Dermis microvascular lymphatic vessel endothelial cell (primary cell): ENCODE data around the gene TOM1. TPM values are rescaled to one million over a fixed set of nuclear protein-coding genes. Genes with fewer than 3 reads are reported as not detected.

Source experiments
- DNase-seq, 2 donors: peaks; one replicate each; pipeline versions ENCODE4 v3.0.0 to v3.0.0-alpha.2; 2010; ENCODE audit warnings: low read depth in 2 of 2
- total RNA-seq: library from RNA; depleted of rRNA; stranded (reverse); fragments of >200 nt; gene quantifications from 2 replicates; pipeline ENCODE4 v1.2.1, GENCODE V29; 2014

The TOM1 gene
- total RNA-seq, 1 donor from 2014 or later = 16.6 TPM

DNA sequence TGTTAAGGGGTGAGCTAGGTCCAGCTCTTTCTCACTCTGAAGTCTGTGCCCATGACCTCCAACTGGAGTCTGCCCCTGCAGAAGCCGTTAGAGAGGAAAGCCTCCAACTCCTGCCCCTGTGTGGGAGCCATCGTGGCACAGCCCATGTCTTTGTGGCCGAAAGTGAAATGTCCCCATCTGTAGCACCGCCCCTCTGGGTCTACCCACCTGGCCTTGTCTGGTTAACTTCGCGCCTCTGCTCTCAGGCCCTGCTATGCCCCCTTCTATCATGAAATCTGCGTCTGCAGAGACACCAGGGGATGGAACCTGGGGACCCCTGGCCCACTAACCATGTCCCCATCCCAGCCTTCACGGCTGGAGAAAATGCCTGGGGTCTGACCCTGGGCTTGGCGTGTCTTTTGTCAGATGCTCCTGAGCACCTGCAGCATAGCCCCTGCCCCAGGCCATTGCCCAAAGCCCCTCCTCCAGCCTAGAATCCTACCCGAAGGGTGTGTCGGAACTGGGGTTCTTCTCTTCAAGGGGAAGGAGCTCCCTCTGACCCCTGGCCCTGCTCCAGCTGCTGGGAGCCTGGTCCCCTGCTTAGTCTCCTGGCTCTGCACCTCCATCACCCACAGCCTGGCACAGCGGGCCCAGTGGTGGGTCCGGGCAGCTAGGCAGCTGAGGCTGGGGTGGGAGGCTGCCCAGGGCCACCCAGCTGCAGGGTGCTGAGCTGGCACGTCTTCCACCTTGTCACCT, 45.4 kb downstream of the TOM1 start:
- DNase-seq = no peak

DNA sequence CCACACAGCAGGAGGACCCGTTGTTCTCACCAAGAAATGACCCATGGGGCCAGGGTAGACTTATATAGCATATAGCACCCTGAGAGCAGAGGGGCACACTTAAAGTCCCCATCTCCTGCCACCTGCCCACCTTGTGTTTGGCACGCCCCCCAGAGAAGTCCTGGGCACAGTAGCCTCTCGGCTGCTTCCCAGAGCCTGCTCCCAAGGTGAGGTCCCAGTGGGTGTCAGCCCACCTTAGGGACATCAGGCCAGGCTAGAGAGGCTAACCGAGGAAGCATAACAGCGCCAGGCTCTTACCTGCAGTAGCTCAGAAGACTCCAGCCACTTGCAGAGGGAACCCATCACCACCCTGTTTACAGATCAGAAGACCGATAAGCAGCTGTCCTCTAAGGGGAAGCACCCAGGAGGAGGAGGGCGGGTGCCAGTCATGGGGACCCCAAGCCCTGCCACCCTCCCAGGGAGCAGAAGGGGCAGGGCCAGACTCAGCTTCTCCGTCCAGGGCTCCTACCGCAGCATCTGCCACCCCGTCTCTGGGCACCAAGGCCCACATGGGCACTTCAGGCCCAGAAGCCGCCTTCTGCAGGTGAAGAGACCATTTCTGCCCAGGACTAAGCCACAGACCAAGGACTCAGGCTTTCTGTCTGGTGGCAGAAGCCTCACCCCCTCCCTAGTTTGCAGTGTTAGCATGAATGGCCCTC, 46.3 kb downstream of the TOM1 start:
- DNase-seq = no peak

DNA sequence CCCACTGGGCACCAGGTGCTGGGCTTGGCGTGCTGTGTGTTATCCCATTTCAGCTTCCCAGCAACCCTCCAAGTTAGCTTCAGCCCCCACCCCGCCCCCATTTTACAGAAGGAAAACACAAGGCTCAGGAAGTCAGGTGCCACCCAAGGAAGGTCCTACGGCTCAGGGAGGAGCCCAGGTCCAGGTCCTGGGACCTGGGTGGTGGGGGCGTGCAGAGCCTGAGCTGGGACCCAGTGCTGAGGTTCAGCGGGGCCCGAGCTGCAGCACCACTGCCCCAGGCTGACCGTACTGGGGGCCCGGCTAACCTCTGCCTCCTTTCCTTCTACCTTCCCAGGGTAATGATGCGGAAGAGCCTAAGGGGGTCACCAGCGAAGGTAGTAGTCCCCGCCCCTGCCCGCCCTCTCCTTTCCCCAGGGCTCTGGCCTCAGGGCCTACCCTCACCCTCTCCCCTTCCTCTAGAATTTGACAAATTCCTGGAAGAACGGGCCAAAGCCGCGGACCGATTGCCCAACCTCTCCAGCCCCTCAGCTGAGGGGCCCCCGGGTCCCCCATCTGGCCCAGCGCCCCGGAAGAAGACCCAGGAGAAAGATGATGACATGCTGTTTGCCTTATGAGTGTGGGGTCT, 47.0 kb downstream of the TOM1 start:
- DNase-seq = no peak

DNA sequence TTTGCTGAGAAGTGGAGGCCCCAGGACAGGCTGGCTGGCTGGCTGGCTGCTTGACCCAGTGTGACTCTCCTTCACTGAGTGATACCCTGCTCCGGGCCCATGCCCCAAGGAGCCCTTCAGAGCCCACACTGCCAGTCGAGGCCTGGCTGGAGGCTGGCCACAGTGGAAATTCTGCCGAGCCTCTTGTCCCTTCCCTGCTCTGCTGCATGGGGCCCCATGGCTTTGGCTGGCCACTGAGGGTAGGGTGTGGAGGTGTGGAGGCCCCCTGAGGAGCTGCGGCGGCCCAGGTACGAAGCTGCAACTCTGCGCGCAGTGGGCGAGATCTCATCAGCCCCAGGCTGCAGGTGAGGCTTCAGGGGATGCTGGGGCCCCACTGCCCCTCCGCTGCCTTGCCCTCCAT, 47.8 kb downstream of the TOM1 start:
- no peak for DNase-seq

DNA sequence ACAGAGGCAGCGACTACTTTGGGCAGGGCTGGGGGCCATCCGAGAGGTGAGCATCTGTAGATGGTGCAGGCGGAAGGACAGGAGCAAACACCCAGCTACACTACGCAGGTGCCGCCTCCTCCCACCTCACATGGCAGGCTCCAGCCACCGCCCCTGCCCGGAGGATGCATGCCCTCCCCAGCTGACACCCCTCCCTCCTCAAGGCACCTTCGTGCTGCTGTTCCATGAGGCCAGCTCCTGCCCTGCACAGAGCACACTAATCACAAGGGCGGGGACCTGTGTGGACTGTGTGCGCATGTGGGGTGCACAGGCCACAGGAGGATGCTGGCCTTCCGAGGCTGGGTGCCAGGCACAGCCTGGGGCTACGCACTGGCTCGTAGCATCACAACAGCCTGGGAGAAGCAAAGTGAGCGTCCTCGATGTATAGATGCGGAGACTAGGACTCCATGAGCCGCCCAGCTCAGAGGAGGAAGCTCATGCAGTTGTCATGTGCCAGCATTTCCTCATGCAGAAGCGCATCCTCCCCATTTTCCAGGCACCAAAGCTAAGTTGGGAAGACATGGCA, 48.4 kb downstream of the TOM1 start:
- no peak for DNase-seq

DNA sequence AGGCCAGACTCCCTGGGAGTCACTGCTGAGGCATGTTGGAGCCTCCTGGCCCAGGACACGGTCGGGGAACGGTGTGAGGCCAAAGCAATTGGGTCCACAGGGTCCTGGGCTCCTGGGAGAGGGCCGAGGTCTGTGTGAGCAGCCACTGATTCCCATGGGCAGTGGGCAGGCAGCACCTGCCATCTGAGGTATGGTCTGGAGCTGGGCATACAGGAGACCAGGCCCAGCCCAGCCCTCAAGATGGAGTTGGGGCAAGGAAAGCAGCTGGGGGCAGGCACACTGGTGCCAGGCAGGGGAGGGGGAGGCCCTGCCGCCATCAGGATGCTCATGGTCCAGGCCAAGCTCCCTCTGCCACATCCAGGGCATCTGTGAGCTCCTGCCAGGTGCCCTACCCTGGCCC, 49.0 kb downstream of the TOM1 start:
- DNase-seq = no peak

DNA sequence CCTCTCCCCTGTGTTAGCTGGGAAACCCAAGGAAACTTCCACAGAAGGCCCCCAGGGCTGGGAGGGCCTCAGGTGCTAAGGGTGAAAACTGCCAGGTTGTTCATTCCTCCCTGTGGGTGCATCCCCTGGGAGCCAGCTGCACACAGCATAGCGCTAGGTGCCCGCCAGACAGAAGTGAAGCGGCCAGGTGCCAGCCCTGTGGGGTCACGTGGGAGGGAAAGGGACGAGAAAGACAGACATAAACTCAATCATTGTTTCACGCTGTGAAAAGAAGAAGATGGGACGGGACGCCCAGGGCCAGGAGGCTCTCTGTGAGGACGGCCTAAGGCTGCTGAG, 49.6 kb downstream of the TOM1 start:
- no peak for DNase-seq

DNA sequence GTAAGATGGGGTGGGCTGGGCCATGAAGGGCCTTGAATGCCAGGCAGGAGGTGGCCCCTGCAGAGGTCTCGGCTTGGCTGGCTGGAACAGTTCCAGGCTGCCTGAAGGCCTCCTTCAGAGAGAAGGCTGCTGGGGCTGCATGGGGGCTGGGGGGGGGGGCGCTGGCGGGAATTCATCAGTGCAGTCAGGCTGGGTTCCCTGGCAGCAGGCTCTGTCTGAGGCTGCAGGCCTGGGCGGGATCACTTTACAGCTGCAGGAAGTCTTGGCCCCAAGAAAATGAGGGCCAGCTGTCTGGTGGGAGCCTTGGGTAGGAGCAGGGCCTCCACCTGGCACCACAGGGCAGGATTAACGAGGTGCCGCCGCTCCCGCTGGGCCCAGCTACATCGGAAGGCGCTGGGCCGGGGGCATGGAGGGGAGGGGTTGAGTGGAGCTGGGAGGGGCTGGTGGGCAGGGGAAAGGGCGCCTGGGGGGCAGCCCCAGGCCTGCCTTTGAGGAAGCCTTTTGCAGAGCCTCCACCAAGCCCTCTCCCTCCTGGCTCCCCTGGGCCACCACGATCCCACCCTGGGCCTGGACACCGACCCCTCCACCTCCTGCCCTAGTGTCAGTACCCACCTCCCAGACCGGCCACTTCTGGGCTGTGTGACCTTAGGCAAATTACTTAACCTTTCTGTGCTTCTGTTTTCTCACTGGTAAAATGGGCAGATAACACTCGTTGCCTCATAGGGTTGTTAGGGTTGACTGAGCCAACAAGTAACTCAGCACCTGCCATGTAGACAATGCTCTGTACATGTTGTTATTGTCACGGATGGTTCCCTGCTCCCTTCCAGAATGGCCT, 50.2 kb downstream of the TOM1 start:
- peak in 1 of 2 donors; percentile 21 for DNase-seq

DNA sequence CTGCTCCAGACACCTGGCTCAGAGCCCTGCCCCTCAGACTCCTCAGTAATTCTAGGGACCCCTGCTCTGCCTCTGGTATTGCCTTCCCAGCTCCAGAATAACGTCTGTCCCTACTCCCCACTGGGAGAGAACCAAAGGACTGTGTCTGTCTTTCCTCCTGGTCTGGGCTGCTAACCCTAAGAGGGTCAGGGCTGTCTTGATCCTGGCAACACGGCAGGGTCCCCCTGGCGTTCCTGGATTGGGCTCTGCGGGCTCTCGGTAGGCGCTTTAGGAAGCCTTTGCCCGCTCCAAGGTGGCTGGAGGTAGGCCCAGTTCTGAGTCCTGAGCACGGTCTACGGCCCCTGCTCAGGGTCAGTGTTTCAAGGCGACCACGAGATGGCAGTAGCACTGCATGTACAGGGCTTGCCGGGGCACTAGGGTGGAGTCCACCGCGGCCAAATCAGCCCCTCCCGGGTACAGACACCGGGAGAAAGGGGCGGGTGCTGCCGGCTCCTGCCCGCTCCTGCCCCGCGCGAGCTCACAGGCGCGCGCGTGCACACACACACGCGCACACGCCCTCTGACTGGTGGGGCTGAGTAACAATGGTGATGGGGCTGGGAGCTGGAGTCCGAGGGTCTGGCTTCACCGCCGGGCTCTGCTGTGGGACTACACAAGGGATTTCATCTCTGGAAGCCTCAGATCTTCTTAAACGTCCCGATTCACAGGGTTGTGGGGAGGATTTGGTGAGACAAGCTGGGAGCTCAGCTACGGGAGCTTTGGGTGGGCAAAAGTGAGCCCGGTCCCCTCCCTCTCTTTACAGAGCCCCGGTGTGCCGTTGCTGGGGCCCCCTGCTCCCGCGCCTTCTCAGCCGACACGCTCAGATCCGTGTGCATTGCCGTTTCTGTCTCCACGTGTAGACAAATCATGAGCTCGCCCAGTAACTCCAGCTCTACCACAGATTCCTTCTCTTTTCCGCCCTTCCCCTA, 51.1 kb downstream of the TOM1 start:
- DNase-seq = peak; percentile 70 to 92

DNA sequence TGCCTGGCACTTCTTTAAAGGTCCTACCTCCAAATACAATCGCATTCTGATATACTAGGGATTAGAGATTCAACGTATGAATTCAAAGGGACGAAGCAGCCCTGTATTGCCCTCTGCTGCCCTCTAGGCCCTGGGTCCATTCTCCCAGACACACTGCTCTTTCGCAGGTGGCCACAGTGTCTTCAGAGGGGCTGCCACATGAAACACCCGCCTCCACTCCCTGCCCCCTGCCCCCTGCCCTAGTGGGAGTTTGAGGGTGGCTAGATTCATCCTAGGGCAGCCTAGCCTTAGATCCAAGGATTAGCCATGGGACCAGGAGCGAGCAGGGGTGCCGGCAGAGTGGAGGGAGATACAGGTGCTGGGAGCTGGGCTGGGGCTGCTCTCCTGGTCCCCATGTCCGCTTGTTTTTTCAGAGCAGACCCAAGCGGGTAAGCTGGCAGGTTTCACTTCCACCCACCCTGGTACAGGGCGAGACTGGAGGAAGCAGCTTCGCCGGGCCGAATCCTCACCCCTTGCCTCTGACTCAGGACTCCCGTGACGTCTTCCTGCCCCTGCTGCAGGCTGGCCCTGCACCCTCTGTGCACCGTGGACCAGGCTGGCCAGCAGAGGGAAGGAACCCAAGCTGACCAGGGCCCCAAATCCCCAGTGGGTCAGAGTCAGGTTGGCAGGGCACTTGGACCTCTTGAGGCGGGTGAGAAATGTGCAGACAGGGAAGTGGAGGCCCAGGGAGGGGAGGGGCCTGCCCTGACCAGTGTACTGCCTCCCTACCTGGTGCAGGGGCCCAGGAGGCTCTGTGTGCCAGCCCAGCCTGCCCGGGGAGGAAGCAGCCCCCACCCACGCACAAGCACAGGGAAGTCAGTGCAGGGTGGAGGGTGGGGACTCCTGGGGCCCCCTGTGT, 52.8 kb downstream of the TOM1 start:
- peak in 1 of 2 donors; percentile 76 for DNase-seq

DNA sequence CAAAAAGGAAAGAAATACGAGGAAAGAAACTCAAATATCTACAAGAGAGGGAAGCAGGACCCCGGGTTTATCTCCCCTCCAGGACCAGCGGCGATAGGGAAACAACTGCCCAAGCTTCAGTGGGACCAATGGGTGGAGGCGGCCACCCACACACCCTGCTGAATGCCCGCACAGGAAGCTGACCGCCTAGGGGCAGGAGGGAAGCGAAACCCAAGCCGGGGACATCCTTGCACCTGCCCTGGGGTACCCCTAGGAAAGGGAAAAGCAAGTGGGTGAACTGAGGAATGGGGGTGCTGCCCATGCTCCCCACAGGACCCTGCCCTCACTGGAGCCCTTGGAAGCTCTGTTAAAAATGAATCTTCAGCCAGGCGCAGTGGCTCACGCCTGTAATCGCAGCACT, 53.6 kb downstream of the TOM1 start:
- DNase-seq = no peak

DNA sequence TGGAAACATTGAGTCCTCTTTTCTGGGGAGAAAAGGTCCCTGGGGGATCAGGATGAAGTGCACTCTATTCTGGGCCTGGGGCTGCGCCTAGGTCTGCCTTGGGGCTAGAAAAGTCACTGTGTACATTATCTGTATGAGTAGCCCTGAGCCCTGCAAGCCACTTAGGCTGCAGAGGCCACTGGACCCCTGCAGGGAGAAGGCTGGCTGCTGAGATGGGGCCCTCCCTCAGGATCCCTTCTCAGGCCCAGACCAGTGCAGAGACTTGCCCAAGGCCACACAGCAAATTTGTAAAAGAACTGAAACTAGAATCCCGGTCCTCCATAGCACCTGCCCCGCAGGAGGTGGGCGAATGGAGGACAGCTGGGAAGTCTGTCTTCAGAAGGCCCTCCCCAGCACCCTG, 54.4 kb downstream of the TOM1 start:
- DNase-seq = no peak

DNA sequence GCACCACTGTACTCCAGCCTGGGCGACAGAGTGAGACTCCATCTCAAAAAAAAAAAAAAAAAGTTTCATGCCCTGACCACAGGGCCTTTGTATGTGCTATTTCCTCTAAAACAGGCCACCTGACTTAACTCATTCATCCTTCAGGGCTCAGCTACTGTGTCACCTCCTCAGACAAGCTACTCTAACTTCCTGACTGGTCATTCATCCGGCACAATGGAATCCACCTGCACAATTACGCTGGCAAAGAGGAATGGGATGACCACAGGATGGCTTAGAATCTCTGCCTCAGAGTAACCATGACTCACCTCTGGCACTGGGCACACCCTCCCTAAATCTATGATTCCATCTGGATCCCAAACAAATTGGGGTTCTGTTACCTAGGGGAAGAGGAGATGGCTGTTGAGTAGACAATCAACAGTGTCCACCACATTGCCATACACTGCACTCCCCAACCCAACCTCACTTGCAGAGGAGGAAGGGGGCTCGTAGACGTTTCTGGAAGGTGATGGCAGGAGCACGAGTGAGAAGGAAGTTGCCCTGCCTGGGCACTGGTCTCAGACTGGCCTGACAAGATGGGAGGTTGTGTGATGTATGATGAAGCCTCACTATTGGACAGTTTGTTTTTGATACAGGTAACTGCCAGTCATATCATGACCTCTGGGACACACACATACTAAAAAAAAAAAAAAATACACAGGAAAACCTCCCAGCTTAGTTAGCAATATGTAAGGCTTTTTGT, 58.4 kb downstream of the TOM1 start:
- peak in 1 of 2 donors; percentile 63 for DNase-seq

DNA sequence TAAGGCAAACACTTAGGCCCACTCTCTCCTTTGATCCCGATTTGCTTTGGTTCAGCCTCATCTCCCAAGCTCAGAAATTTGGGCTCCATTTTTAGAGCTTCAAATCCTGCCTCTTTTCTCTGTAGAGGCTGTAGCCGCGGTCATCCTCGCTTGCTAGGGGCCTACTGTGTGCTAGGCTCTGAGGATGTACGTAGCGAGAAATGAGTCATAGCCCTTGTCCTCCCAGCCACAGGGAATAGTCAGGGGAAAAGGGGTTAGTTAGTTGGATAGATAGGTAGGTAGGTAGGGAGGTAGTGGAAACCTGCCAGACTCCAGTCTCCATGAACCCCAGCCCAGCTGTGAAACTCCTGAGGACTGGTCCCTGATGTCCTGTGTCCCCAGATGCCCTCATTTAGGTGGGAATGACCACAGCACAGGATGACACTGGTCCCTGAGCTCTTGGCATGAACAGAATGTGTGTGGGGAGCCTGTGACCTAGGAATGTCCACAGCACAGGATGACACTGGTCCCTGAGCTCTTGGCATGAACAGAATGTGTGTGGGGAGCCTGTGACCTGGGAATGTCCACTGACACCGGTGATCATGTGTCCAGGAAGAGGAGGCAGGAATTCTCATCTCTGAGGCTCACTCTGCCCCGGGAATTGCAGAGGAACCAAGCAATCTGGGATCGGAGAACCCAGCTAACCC, 59.8 kb downstream of the TOM1 start:
- DNase-seq = no peak

DNA sequence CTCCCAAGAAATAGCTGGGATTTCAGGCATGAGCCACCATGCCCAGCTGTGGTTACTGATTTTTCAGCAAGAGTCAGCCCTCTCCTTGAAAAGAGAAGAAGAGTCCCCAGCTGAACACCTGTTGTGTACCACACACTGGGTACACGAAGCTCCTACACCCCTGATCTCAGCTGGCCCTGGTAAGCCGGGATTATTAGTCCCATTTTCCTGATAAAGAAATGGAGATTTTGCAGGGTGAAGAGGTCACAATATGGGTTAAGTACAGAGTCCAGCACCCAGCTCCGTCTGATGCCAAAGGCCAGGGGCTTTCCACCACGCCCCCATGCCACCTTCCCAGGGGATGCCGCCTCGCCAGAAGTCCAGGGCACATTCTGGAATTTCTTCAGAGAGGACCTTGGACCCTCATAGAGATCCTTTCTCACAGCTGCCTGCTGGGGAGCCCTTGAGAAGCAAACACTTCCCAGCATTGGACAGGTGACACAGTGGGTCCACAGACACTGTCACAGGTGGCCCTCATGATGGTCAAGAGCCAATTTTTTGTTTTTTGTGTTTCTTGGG, 61.4 kb downstream of the TOM1 start:
- DNase-seq = no peak

DNA sequence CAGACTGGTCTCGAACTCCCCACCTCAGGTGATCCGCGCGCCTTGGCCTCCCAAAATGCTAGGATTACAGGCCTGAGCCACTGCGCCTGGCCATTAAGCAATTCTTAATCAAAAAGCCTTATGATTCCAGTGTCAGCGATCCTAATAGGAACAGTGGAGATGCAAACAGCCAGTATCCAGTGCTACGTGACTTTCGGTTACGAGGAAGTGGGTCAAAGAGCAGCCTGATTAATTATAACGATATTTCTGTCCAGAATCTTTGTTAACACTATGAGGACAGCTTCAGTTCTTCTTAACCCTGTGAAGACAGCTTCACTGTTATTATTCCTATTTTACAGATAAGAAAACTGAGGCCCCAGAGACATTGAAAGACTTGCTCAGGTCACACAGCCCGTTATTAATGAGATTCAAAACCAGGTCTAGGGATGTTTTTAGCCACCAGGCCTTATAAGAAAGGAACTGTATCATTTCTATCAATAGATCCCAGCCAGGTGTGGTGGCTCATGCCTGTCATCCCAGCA, 63.9 kb downstream of the TOM1 start:
- no peak for DNase-seq

DNA sequence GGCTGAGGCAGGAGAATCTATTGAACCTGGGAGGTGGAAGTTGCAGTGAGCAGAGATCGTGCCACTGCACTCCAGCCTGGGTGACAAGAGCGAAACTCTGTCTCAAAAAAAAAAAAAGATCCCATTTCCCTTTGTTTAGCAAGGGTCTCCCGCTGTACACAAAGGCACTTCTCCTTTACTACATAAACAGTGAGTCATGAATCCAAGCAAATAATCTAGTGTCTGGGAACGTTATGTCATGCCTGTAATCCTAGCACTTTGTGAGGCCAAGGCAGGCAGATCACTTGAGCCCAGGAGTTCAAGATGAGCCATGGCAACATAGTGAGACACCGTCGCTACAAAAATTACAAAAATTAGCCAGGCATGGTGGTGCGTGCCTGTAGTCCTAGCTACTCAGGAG, 64.5 kb downstream of the TOM1 start:
- DNase-seq = peak in 1 of 2 donors; percentile 84
